T47D (cell line): Measurements from ENCODE around the gene SUSD1.

Experiments
- DNase-seq, 2 experiments: peaks; one replicate each; pipeline versions ENCODE4 v3.0.0 to v3.0.0-alpha.2; 2011 to 2012; ENCODE audit warnings: low read depth in 1 of 2, low spot score in 1 of 2
- JUND ChIP-seq: IDR thresholded peaks from 2 replicates; pipeline ENCODE4 v1.6.1; 2012; ENCODE audit warnings: low read depth
- in situ Hi-C: cut with HindIII; loops from 2 replicates; pipeline ENCODE4 v1.10.0; 2016; ENCODE audit warnings: low sequenced_read_pairs, low pct_unique_long_range_greater_than_20kb

SUSD1 gene

GRCh38 chr9:111997831-111998230 lies 177.3 kb downstream of the SUSD1 start:
- no peak for TF ChIP-seq JUND
- DNase-seq = no peak
- in situ Hi-C loops = no loop called here

GRCh38 chr9:111994831-111995458 lies 180.2 kb downstream of the SUSD1 start:
- no peak for TF ChIP-seq JUND
- in situ Hi-C loops = no loop called here
- no peak for DNase-seq

- in situ Hi-C loops = no loop called here
- no peak for TF ChIP-seq JUND
- DNase-seq = no peak
Observed at GRCh38 chr9:111993319-111993718, 181.8 kb downstream of the SUSD1 start.

- TF ChIP-seq JUND = no peak
- DNase-seq = no peak
- in situ Hi-C loops = no loop called here
Observed at GRCh38 chr9:111992523-111992922, 182.6 kb downstream of the SUSD1 start.

GRCh38 chr9:111991179-111991578 lies 183.9 kb downstream of the SUSD1 start:
- in situ Hi-C loops = no loop called here
- no peak for DNase-seq
- no peak for TF ChIP-seq JUND
